LoVo (cell line): Measurements from ENCODE around the gene FUS.
"Not testable (repeated sequence)": the region's sequence is repeated elsewhere in the genome, so short reads cannot be mapped to it uniquely, and the experiment has no call there.

Experiments used
- DNase-seq: peaks from one replicate; pipeline ENCODE4 v3.0.0-alpha.2; 2016; ENCODE audit warnings: low spot score

Gene FUS

DNA sequence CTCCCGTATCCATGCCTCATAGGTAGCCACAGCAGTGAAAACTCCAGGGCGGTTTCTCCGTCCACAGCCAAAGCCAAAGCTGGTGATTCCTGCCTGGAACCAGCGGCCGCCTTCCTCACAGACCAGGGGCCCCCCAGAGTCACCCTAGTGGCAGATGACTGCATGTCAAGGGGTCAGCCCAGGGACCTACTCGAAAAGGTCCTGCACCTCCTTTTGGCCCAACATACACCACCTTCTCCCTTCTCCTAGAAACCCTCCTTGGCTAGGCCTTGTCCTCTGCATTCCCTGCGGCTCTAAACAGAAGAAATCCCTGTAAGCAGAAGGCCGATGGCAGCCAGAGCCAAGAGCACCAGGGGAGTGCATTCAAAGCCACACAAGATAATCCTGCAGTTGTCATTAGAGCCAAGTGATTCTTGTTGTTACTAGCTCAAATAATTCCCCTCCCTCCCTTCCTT lies 36.2 kb upstream of the FUS start:
- no peak for DNase-seq

DNA sequence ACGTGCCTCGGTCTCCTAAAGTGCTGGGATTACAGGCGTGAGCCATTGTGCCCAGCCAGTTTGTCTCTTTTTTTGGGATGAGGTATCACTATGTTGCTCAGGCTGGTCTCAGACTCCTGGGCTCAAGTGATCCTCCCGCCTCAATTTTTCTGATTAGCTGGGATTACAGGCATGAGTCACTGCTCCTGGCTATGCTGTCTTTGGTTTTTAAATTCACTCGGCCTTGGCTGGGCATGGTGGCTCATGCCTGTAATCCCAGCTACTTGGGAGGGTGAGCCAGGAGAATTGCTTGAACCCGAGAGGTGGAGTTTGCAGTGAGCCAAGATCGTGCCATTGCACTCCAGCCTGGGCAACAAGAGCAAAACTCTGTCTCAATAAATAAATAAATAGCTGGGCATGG lies 35.5 kb upstream of the FUS start:
- not testable (repeated sequence) for DNase-seq

- DNase-seq, result no peak
Observed at GRCh38 chr16:31145398-31145990, 34.4 kb upstream of the FUS start.

DNA sequence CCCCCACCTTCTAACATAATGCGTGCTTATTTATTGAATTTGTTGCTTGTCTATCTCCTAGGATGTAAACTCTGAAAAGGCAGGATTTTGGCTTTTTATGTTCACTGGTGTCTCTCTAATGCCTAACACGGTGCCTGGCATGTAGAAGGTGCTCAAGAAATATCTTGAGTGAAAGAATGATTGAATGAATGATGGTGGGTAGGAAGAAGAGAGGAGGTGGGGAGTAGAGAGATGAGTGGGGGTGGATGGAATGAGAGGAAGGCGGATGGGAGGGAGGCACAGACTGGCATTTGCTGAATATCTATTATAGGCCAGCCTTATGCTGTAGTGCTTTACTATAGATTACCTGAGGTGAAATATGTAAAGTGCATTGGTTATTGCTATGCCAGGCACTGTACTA lies 32.4 kb upstream of the FUS start:
- DNase-seq, result no peak

GRCh38 chr16:31148281-31148728 lies 31.6 kb upstream of the FUS start:
- DNase-seq, result no peak

DNA sequence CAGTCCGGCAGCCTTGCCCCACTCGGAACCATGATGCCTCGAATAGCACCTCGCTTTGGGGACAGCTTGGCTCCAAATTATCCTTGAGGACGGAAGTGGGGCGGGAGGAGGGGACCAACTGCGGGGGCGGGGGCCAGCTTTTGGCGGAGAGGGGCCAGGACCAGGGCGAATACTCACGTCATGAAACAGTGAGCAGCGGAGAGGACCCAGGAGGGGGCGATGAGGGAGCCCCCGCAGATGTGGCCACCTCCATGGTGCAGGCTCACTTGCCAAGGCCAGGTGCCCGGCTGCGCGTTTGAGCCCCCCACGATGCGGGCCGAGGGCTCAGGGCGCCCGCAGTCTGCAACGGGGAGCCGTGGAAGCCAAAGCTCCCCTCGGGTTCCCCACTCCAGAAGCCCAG lies 31.0 kb upstream of the FUS start:
- DNase-seq, result no peak

DNA sequence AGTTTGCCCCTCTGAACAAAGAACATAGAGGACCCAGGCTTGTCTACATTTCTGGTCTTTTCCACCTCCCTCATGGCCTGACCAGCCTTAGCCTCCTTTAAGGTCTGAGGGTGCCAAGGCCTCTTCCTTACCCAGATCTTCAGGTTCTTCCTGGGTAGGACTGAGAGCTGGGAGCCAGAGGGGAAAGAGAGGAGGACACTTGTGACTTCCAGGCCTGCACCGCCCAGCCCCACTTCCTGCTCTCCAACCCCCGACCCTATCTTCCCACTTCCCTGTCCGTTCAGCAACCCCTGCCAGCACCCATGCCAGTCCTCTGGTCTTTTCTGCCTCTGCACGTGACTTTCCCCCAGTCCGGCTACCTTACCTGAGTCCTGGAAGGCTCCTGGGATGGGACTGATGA lies 30.6 kb upstream of the FUS start:
- DNase-seq, result no peak

- DNase-seq, result no peak
Observed at GRCh38 chr16:31149894-31150890, 29.7 kb upstream of the FUS start, which contains the start of gene PRSS36. TSS of gene PRSS36 (minus strand) at chr16:31150066. CDS start at chr16:31150035, 31 bp downstream.

- not testable (repeated sequence) for DNase-seq
Observed at GRCh38 chr16:31150976-31151375, 29.0 kb upstream of the FUS start.

DNA sequence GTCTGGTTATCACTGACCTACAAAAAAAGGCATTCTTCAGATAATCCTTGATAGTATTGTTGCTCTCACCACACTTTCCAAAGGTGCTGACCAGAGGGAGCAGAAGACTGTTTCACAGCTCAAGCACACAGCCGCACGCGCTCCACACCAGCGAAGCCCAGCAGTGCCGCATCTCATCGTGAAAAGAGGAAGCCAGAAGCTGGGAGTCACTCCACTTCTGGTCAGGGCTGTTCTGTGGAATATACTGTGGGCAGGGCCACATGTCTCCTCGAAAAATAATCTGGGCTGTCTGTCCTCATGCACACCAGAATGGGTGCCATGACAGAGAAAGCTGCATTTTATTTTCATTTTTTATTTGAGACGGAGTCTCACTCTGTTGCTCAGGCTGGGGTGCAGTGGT lies 22.8 kb upstream of the FUS start:
- no peak for DNase-seq

DNA sequence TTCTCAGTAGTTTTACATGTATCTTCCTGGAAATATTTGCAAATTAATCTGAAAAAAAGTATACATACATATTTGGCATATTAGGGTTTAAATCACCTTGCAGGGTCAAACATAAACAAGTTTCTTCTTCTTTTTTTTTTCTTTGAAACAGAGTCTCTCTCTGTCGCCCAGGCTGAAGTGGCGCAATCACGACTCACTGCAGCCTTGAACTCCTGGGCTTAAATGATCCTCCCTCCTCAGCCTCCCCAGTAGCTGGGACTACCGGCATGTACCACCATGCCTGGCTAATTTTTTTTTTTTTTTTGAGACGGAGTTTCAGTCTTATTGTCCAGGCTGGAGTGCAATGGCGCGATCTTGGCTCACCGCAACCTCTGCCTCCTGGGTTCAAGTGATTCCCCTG lies 12.6 kb upstream of the FUS start:
- no peak for DNase-seq

DNA sequence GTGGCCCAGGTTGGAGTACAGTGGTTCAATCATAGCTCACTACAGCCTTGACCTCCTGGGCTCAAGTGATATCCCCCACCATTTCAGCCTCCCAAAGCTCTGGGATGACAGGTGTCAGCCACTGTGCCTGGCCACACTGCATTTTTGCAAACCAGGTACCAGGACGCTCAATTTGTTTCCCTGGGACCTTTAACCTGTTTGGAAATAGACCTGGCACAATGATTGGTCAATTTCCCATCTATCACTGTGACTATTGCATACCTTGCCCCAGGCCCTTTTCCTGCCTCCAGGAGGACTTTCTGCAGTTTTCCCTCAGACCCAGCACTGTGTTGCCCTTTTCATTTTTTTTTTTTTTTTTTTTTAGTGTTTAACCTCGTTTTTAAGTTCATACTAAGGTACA lies 11.1 kb upstream of the FUS start:
- DNase-seq, result no peak

- DNase-seq, result not testable (repeated sequence)
Observed at GRCh38 chr16:31170048-31170447, 9.9 kb upstream of the FUS start.

GRCh38 chr16:31177136-31177535 lies 2.8 kb upstream of the FUS start:
- peak; percentile 36 for DNase-seq

DNA sequence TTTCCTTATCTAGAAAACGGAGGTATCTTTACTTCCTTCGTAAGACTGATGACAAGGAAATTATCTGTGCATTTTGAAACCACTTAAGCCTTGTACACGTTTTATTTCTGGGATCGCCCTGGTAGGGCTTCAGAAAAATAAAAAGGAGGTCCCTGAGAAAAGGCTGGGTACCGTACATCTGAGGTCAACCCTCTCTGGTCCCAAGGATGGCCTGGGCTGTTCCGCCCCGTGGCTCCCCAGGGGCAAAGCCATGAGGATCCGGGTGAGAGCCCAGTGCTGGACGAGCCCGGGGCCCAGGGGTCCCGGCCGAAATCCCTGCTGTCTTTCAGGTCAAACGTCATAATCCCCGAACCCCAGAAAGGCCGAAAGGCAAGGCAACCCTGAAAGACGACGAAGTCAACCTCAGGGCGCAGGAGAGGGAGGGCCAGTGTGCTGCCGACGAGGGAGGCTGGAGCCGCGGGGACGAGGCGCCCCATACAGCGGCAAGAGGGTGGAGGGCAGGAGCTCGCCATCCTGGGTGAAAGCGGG lies 656 bp upstream of the FUS start:
- no peak for DNase-seq

- DNase-seq, result no peak
Observed at GRCh38 chr16:31181102-31181830, 1.3 kb downstream of the FUS start.

DNA sequence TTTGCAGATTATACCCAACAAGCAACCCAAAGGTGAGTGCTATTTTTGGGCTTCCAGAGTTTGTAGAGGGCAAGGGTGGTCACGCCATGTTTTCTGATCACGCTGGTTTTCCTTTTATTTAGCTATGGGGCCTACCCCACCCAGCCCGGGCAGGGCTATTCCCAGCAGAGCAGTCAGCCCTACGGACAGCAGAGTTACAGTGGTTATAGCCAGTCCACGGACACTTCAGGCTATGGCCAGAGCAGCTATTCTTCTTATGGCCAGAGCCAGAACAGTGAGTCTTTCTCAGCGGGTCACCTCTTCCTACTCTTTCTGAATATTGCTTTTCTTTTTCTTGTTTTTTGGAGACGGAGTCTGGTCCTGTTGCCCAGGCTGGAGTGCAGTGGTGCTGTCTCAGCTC lies 2.5 kb downstream of the FUS start:
- no peak for DNase-seq

GRCh38 chr16:31183432-31184428 lies 3.8 kb downstream of the FUS start:
- DNase-seq, result no peak

DNA sequence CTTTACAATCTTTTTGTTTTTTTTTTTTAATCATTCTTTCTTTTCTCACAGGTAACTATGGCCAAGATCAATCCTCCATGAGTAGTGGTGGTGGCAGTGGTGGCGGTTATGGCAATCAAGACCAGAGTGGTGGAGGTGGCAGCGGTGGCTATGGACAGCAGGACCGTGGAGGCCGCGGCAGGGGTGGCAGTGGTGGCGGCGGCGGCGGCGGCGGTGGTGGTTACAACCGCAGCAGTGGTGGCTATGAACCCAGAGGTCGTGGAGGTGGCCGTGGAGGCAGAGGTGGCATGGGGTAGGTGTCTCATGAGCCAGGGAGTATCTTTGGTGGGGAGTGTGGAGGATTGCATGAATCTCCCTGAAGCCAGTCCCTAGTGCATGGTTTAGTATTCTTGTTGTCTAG lies 4.9 kb downstream of the FUS start:
- DNase-seq, result no peak

GRCh38 chr16:31185339-31185738 lies 5.4 kb downstream of the FUS start:
- no peak for DNase-seq

- no peak for DNase-seq
Observed at GRCh38 chr16:31186176-31186575, 6.2 kb downstream of the FUS start.
